Fibroblast of lung (primary cell): ENCODE data around the gene MRTFA. TPM values are rescaled to one million over a fixed set of nuclear protein-coding genes. Genes with fewer than 3 reads are reported as not detected.

Source experiments
- DNase-seq, 2 donors: peaks; one replicate each; pipeline versions ENCODE4 v3.0.0 to v3.0.0-alpha.2; 2010; ENCODE audit warnings: low read depth in 2 of 2
- H2AFZ ChIP-seq: 2 replicates; pipeline ENCODE4 v1.5.1; 2012; ENCODE audit warnings: low read length, control low read depth, inconsistent platforms
- H3K27ac ChIP-seq: 2 replicates; pipeline ENCODE4 v1.5.1; 2011; ENCODE audit warnings: low read length, control low read depth; ENCODE audit not compliant: insufficient read depth
- H3K27me3 ChIP-seq: 2 replicates; pipeline ENCODE4 v1.5.1; 2011; ENCODE audit warnings: mild to moderate bottlenecking, low read length; ENCODE audit not compliant: control insufficient read depth, insufficient read depth
- H3K36me3 ChIP-seq: 2 replicates; pipeline ENCODE4 v1.5.1; 2011; ENCODE audit warnings: low read length; ENCODE audit not compliant: control insufficient read depth, insufficient read depth
- H3K4me1 ChIP-seq: 2 replicates; pipeline ENCODE4 v1.5.1; 2011; ENCODE audit warnings: low read length; ENCODE audit not compliant: control insufficient read depth, insufficient read depth; ENCODE audit errors: extremely low read depth
- H3K4me2 ChIP-seq: 2 replicates; pipeline ENCODE4 v1.5.1; 2011; ENCODE audit warnings: low read length, control low read depth; ENCODE audit not compliant: insufficient read depth; ENCODE audit errors: extremely low read depth
- H3K4me3 ChIP-seq, 4 experiments: fragments of 200-600 bp in 1 of 4; sonication (generic) in 1 of 4; replicated peaks in 1 of 4; 2 replicates each; pipeline ENCODE4 v1.5.1; 2011 to 2016; ENCODE audit warnings: low read length in 4 of 4, low read depth in 3 of 4, mild to moderate bottlenecking in 3 of 4, control low read depth in 2 of 4, inconsistent platforms in 1 of 4, mixed read lengths in 1 of 4; ENCODE audit not compliant: insufficient read depth in 1 of 4; ENCODE audit errors: control extremely low read depth in 1 of 4
- H3K79me2 ChIP-seq: 2 replicates; pipeline ENCODE4 v1.5.1; 2012; ENCODE audit warnings: mild to moderate bottlenecking, low read length, inconsistent platforms; ENCODE audit not compliant: control insufficient read depth, insufficient read depth
- H3K9ac ChIP-seq: 2 replicates; pipeline ENCODE4 v1.5.1; 2011; ENCODE audit warnings: mild to moderate bottlenecking, low read length, control low read depth; ENCODE audit not compliant: insufficient read depth
- H3K9me3 ChIP-seq: 2 replicates; pipeline ENCODE4 v1.5.1; 2012; ENCODE audit warnings: low read depth, low read length; ENCODE audit not compliant: control insufficient read depth, insufficient read depth
- H4K20me1 ChIP-seq: 2 replicates; pipeline ENCODE4 v1.5.1; 2011; ENCODE audit warnings: low read length; ENCODE audit not compliant: control insufficient read depth, insufficient read depth; ENCODE audit errors: extremely low read depth
- EZH2 ChIP-seq: IDR thresholded peaks from 2 replicates; pipeline ENCODE4 v1.5.1; 2012; ENCODE audit warnings: low read length, control low read depth, mild to moderate bottlenecking; ENCODE audit errors: missing control alignments
- polyA plus RNA-seq, 2 donors: library from polyadenylated mRNA; depleted of rRNA in 1 of 2; stranded (reverse) in 1 of 2; unstranded in 1 of 2; fragments of >200 nt; gene quantifications; 2 replicates each; pipeline ENCODE4 v1.2.1, GENCODE V29; 2011 to 2012; ENCODE audit warnings: missing spikeins in 1 of 2
- total RNA-seq: library from RNA; depleted of rRNA; stranded (reverse); fragments of >200 nt; gene quantifications from 2 replicates; pipeline ENCODE4 v1.2.1, GENCODE V29; 2014
- TF ChIP-seq, protein P1 (sequence below), 2 donors: IDR thresholded peaks in 1 of 2; conservative IDR thresholded peaks in 1 of 2; 1 replicate in 1 of 2; 2 replicates in 1 of 2; pipeline ENCODE4 v1.5.1; 2011 to 2012; ENCODE audit warnings: low read length in 2 of 2, control low read depth in 1 of 2, inconsistent platforms in 1 of 2, low read depth in 1 of 2, mild to moderate bottlenecking in 1 of 2

The MRTFA gene
- total and polyA plus RNA-seq, 2 donors (not counting 1 experiment from before 2014, with no cell fraction given), result 7.6 to 23.0 TPM

DNA sequence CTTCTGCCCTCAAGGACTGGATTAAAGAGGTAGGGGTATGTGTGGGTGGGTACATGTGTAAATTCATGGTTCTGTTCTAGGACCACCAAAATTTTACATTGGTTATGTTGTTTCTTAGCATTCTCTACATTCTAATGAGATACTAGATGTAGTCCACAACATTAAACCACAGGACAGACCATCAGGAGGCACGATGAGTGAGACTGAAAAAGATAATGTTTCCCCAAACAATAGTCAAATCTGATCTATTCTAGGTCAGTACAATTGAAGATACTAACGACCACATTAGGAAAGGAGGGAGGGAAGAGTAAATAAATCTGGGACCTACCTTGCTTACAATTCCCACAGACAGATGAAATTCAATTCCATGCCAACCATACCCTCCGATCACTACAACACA, 42.2 kb downstream of the MRTFA start:
- Histone ChIP-seq H3K4me1 (peaks cover 7% of the 10 kb centered on the region), H3K27ac (no peak overlapping the region), H3K79me2 (peaks cover 61% of the 10 kb centered on the region), H3K36me3 (no peaks in the 10 kb centered on the region), H3K4me2 (no peak overlapping the region), H3K4me3 (no peak overlapping the region), H3K27me3 (no peaks in the 10 kb centered on the region), H3K9ac (no peak overlapping the region), H4K20me1 (no peaks in the 10 kb centered on the region), H2AFZ (no peak overlapping the region), H3K9me3 (no peaks in the 10 kb centered on the region)
- no peak for TF ChIP-seq EZH2
- TF ChIP-seq, protein P1, sequence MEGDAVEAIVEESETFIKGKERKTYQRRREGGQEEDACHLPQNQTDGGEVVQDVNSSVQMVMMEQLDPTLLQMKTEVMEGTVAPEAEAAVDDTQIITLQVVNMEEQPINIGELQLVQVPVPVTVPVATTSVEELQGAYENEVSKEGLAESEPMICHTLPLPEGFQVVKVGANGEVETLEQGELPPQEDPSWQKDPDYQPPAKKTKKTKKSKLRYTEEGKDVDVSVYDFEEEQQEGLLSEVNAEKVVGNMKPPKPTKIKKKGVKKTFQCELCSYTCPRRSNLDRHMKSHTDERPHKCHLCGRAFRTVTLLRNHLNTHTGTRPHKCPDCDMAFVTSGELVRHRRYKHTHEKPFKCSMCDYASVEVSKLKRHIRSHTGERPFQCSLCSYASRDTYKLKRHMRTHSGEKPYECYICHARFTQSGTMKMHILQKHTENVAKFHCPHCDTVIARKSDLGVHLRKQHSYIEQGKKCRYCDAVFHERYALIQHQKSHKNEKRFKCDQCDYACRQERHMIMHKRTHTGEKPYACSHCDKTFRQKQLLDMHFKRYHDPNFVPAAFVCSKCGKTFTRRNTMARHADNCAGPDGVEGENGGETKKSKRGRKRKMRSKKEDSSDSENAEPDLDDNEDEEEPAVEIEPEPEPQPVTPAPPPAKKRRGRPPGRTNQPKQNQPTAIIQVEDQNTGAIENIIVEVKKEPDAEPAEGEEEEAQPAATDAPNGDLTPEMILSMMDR (conservative IDR thresholded peaks at IDR 0.05 in 1 of 2, IDR thresholded peaks at IDR 0.05 in 1 of 2; ENCODE audit: low read depth in 1 of 2, low read length in 2 of 2), result no peak
- DNase-seq, result no peak

DNA sequence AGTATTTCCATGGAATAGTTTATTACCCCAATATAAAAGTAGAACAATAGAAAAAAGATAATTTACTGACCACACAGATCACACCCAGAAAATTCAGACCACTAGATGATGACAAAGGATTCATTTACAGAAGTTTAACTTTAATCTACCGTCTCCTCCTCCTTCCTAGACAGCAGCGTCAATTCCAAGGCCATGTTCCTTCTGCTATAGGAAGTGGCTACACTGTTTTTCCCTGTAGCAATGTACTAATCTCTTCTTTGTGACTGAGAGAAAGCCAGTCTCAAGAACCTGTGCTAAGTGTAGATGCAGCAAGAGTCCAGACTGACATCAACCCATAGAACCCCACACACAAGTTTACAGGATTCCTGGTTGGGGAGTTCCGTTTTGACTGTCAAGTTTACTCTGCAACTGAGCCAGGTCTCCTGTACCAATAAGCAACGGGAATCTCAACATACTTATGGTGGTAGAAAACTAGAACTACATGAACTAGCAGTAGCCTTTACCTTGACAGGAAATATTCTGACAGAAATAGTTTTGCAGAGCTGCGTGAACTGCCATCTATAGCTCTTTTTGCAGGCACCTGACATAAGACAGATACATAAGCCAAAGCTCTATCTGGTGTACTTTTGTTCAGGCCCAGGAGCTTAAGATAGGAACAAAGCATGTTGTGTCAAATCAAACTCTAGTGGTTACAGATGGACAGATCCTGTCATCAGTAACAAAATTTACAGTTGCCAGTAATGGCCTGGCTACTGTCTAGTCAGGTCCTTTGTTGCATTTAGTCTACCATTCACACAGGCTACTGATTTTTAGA, 42.9 kb downstream of the MRTFA start:
- no peak for TF ChIP-seq EZH2
- TF ChIP-seq, protein P1 (conservative IDR thresholded peaks at IDR 0.05 in 1 of 2, IDR thresholded peaks at IDR 0.05 in 1 of 2; ENCODE audit: low read depth in 1 of 2, low read length in 2 of 2), result no peak
- Histone ChIP-seq H3K79me2 (peaks cover 57% of the 10 kb centered on the region), H2AFZ (no peak overlapping the region), H3K9me3 (no peaks in the 10 kb centered on the region), H3K36me3 (no peaks in the 10 kb centered on the region), H3K4me1 (peaks cover 7% of the 10 kb centered on the region), H3K4me3 (no peak overlapping the region), H3K27me3 (no peaks in the 10 kb centered on the region), H3K27ac (no peak overlapping the region), H3K4me2 (no peak overlapping the region), H3K9ac (no peak overlapping the region), H4K20me1 (no peaks in the 10 kb centered on the region)
- DNase-seq, result no peak

DNA sequence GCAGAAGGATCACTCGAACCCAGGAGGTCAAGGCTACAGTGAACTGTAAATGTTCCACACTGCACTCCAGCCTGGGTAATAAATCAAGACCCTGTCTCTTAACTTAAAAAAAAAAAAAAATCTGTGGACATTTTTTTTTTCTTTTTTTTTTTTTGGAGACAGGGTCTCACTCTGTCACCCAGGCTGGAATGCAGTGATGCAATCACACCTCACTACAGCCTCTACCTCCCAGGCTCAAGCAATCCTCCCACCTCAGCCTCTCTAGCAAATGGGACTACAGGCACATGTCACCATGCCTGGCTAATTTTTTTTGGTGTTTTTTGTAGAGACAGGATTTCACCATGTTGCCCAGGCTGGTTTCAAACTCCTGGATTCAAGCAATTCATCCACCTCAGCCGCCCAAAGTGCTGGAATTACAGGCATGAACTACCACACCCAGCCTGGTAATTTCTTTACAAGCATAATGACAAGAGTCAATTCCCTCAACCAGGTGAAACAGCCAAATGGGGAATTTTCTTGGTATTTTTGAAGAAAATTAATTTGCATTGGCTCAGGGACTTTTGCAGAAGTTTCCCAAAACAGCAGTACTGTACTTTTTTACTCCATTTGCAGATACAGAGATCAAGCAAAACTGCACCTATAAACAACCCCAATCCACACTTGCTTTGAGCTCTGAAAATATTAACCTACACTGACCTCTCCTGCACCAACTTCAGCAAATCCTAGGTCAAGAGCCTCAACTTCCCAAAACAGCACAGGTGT, 44.0 kb downstream of the MRTFA start:
- no peak overlapping the region for H3K27ac ChIP-seq

More for the DNA sequence above, 44.0 kb downstream of the MRTFA start:
- Histone ChIP-seq H3K27me3 (no peaks in the 10 kb centered on the region), H3K79me2 (peaks cover 55% of the 10 kb centered on the region), H3K4me3 (no peak overlapping the region), H3K36me3 (no peaks in the 10 kb centered on the region), H4K20me1 (no peaks in the 10 kb centered on the region), H2AFZ (no peak overlapping the region), H3K4me2 (no peak overlapping the region), H3K9me3 (no peaks in the 10 kb centered on the region), H3K9ac (no peak overlapping the region), H3K4me1 (peaks cover 3% of the 10 kb centered on the region)
- no peak for DNase-seq
- no peak for TF ChIP-seq EZH2
- TF ChIP-seq, protein P1 (conservative IDR thresholded peaks at IDR 0.05 in 1 of 2, IDR thresholded peaks at IDR 0.05 in 1 of 2; ENCODE audit: low read depth in 1 of 2, low read length in 2 of 2), result no peak
